ENCODE data around the gene KRTAP9-9. TPM values are rescaled to one million over a fixed set of nuclear protein-coding genes. Genes with fewer than 3 reads are reported as not detected.

The KRTAP9-9 gene
- total and polyA plus RNA-seq, 2 of the 8 experiments (the other 6 are each of a cell fraction or from before 2014, with no cell fraction given): not detected

GRCh38 chr17:41284546-41284945 is 29.4 kb downstream of the KRTAP9-9 start:
- Histone ChIP-seq H2BK12ac (ENCODE audit: low read depth, low read length) (no peak overlapping the region), H4K91ac (replicated peaks; ENCODE audit: insufficient read length, low read length) (no peak overlapping the region), H3K4me2 (ENCODE audit: insufficient read depth in 1 of 2, low read depth in 2 of 2, low read length in 2 of 2) (no peak overlapping the region), H3K23ac (ENCODE audit: insufficient read length) (no peak overlapping the region), H3K79me1 (ENCODE audit: low read depth, low read length) (no peaks in the 10 kb centered on the region), H2BK120ac (replicated peaks; ENCODE audit: low read depth, low read length) (no peak overlapping the region), H2AFZ (ENCODE audit: low read length) (no peak overlapping the region), H3K79me2 (ENCODE audit: control insufficient read depth in 1 of 2, insufficient read depth in 2 of 2, low read length in 2 of 2) (no peaks in the 10 kb centered on the region), H3K9ac (replicated peaks in 1 of 4; ENCODE audit: extremely low read depth in 1 of 4, low read depth in 3 of 4, low read length in 3 of 4) (no peak overlapping the region), H2BK15ac (ENCODE audit: low read length) (no peak overlapping the region), H3K4me3 (ENCODE audit: extremely low read depth in 1 of 4, insufficient read depth in 2 of 4, low read depth in 3 of 4, low read length in 4 of 4) (no peak overlapping the region), H2BK5ac (ENCODE audit: low read depth, low read length) (no peak overlapping the region), H2BK20ac (ENCODE audit: low read length) (no peak overlapping the region), H3K56ac (replicated peaks; ENCODE audit: insufficient read length, low read depth, low read length) (no peak overlapping the region), H4K5ac (ENCODE audit: insufficient read length, low read depth, low read length) (no peak overlapping the region), H3K23me2 (ENCODE audit: low read depth, low read length) (no peaks in the 10 kb centered on the region), H3K27me3 (replicated peaks in 1 of 4; ENCODE audit: control insufficient read depth in 3 of 4, extremely low read depth in 1 of 4, insufficient read depth in 3 of 4, low read length in 3 of 4) (no peaks in the 10 kb centered on the region), H3K4ac (replicated peaks; ENCODE audit: insufficient read length, low read depth, low read length) (no peak overlapping the region), H3K27ac (ENCODE audit: low read depth, low read length) (no peak overlapping the region), H4K8ac (ENCODE audit: extremely low read depth, insufficient read depth, low read length) (no peak overlapping the region), H3K4me1 (replicated peaks in 1 of 4; ENCODE audit: control insufficient read depth in 3 of 4, insufficient read depth in 4 of 4, low read length in 3 of 4) (no peaks in the 10 kb centered on the region), H3K18ac (ENCODE audit: extremely low read depth, low read length) (no peak overlapping the region), H3K36me3 (ENCODE audit: control insufficient read depth in 2 of 4, insufficient read depth in 4 of 4, low read length in 3 of 4) (no peaks in the 10 kb centered on the region), H3K9me3 (ENCODE audit: insufficient read depth in 2 of 2, low read depth in 1 of 2, low read length in 1 of 2) (no peaks in the 10 kb centered on the region), H2AK5ac (ENCODE audit: low read depth, low read length) (no peak overlapping the region), H4K20me1 (replicated peaks in 1 of 2; ENCODE audit: control insufficient read depth in 1 of 2, insufficient read depth in 2 of 2, low read length in 2 of 2) (no peaks in the 10 kb centered on the region), H3K14ac (ENCODE audit: insufficient read length) (no peak overlapping the region)
- DNase-seq (ENCODE audit: low read depth in 1 of 2, low spot score in 2 of 2) (no peak), FAIRE-seq (no peak)
- TF ChIP-seq CHD1 (IDR thresholded peaks at IDR 0.05; ENCODE audit: low read depth, low read length): no peak
- no peak for TF ChIP-seq BRCA1 (IDR thresholded peaks at IDR 0.05; ENCODE audit: low read depth, low read length)
- ChIA-PET CTCF (ENCODE audit: partially characterized antibody) (no interaction called here), POLR2A (ENCODE audit: partially characterized antibody) (no interaction called here)
- 85% methylated on average over 2 of the region's 2 CpGs; no CpG with 5 or more reads in 1 of the 2 experiments for WGBS, 2 experiments (ENCODE audit: extremely low coverage in 1 of 2, insufficient coverage in 1 of 2, insufficient read length in 1 of 2, insufficient replicate concordance in 2 of 2, low coverage in 1 of 2, low lambda C conversion rate in 2 of 2, missing lambda C conversion rate in 1 of 2)

All from H1 (cell line).